H1 (cell line): ENCODE results near the gene GRPR.

Experiments
- CEBPB ChIP-seq: IDR thresholded peaks from 2 replicates; pipeline ENCODE4 v1.6.1; 2012; ENCODE audit warnings: low read depth, low read length
- CREB1 ChIP-seq: IDR thresholded peaks from 2 replicates; pipeline ENCODE4 v1.6.1; 2012; ENCODE audit warnings: inconsistent platforms
- CTCF ChIP-seq, 3 experiments: IDR thresholded peaks; 1 replicate in 2 of 3; 2 replicates in 1 of 3; pipeline versions ENCODE4 v1.5.1 to v1.6.1; 2011; ENCODE audit warnings: low read length in 3 of 3, mild to moderate bottlenecking in 3 of 3, inconsistent platforms in 2 of 3, low read depth in 1 of 3, moderate library complexity in 1 of 3; ENCODE audit not compliant: insufficient read depth in 1 of 3; ENCODE audit errors: control extremely low read depth in 1 of 3
- EZH2 ChIP-seq: fragments of 200-600 bp; sonication (generic); IDR thresholded peaks from 2 replicates; pipeline ENCODE4 v1.7.1; 2012; ENCODE audit warnings: low read depth, mild to moderate bottlenecking, moderate library complexity, low read length, inconsistent platforms; ENCODE audit not compliant: severe bottlenecking
- POLR2A ChIP-seq, 2 experiments: IDR thresholded peaks; 1 replicate in 1 of 2; 2 replicates in 1 of 2; pipeline ENCODE4 v1.6.1; 2011; ENCODE audit warnings: low read depth in 2 of 2, low read length in 2 of 2, mild to moderate bottlenecking in 2 of 2; ENCODE audit errors: control extremely low read depth in 1 of 2
- POLR2AphosphoS5 ChIP-seq: IDR thresholded peaks from 2 replicates; pipeline ENCODE4 v1.6.1; 2011; ENCODE audit warnings: low read depth, low read length

GRCh38 chrX:16167181-16167580, 43.8 kb downstream of the GRPR start, which contains the start of gene MAGEB17:
- no peak for TF ChIP-seq CTCF (IDR thresholded peaks at IDR 0.05; ENCODE audit: control extremely low read depth in 1 of 3, insufficient read depth in 1 of 3, low read depth in 1 of 3, low read length in 3 of 3)
- no peak for TF ChIP-seq CEBPB
- TF ChIP-seq POLR2AphosphoS5 = no peak
- no peak for TF ChIP-seq CREB1
- TF ChIP-seq EZH2 = no peak
- no peak for TF ChIP-seq POLR2A (IDR thresholded peaks at IDR 0.05; ENCODE audit: control extremely low read depth in 1 of 2, low read depth in 2 of 2, low read length in 2 of 2)
